SK-N-SH (cell line): ENCODE results near the gene CEACAM7. TPM values are rescaled to one million over a fixed set of nuclear protein-coding genes. Genes with fewer than 3 reads are reported as not detected.

Experiments
- CTCF ChIA-PET: fragments of 300-600, 350-600 bp; formaldehyde crosslinking; extraction: SDS; loops from one replicate; lab custom pipeline; 2021; lab: Yijun Ruan, JAX
- POLR2A ChIA-PET: fragments of 350-600 bp; sonication (Branson Sonifier 250); formaldehyde crosslinking; extraction: SDS; loops from one replicate; lab custom pipeline; 2020; ENCODE audit warnings: antibody characterized with exemption, inconsistent platforms; lab: Yijun Ruan, JAX
- DNase-seq: peaks from one replicate; pipeline ENCODE4 v3.0.0; 2012
- H2AFZ ChIP-seq: fragments of 200-600 bp; sonication (generic); 2 replicates; pipeline ENCODE4 v1.8.1; 2016; ENCODE audit warnings: antibody characterized with exemption, mild to moderate bottlenecking, low read depth
- H3F3A ChIP-seq: fragments of 200-600 bp; sonication (generic); replicated peaks from 2 replicates; pipeline ENCODE3; 2016; ENCODE audit warnings: antibody characterized with exemption, mild to moderate bottlenecking; ENCODE audit not compliant: insufficient read depth
- H3K27ac ChIP-seq, 2 experiments: fragments of 200-500 bp in 1 of 2; fragments of 200-600 bp in 1 of 2; sonication (Bioruptor generic) in 1 of 2; sonication (generic), shearing (Covaris generic) in 1 of 2; 2 replicates each; pipeline versions ENCODE4 v1.5.1 to v1.6.1; 2014 to 2016; ENCODE audit warnings: low read depth in 2 of 2, inconsistent platforms in 1 of 2, low read length in 1 of 2, mild to moderate bottlenecking in 1 of 2, mixed read lengths in 1 of 2
- H3K27me3 ChIP-seq: fragments of 200-600 bp; sonication (generic), shearing (Covaris generic); 2 replicates; pipeline ENCODE4 v1.6.1; 2016; ENCODE audit warnings: mixed run types; ENCODE audit not compliant: insufficient read depth
- H3K36me3 ChIP-seq, 2 experiments: fragments of 200-500 bp in 1 of 2; fragments of 200-600 bp in 1 of 2; sonication (Bioruptor generic) in 1 of 2; sonication (generic) in 1 of 2; replicated peaks in 1 of 2; 2 replicates each; pipeline versions ENCODE3 to v1.5.1; 2014 to 2016; ENCODE audit warnings: low read length in 1 of 2, mild to moderate bottlenecking in 1 of 2; ENCODE audit not compliant: insufficient read depth in 2 of 2, control insufficient read depth in 1 of 2
- H3K4me1 ChIP-seq, 2 experiments: fragments of 200-500 bp in 1 of 2; fragments of 200-600 bp in 1 of 2; sonication (Bioruptor generic) in 1 of 2; sonication (generic), shearing (Covaris generic) in 1 of 2; 2 replicates each; pipeline versions ENCODE4 v1.5.1 to v1.6.1; 2014 to 2016; ENCODE audit warnings: low read depth in 1 of 2, low read length in 1 of 2, mixed run types in 1 of 2; ENCODE audit not compliant: insufficient read depth in 2 of 2, control insufficient read depth in 1 of 2
- H3K4me2 ChIP-seq: fragments of 200-600 bp; sonication (generic), shearing (Covaris generic); 2 replicates; pipeline ENCODE4 v1.6.1; 2017; ENCODE audit warnings: mixed run types
- H3K4me3 ChIP-seq, 2 experiments: fragments of 200-500 bp in 1 of 2; fragments of 200-600 bp in 1 of 2; sonication (Bioruptor generic) in 1 of 2; sonication (generic), shearing (Covaris generic) in 1 of 2; 2 replicates each; pipeline versions ENCODE4 v1.5.1 to v1.8.1; 2014 to 2016; ENCODE audit warnings: low read depth in 2 of 2, inconsistent platforms in 1 of 2, low read length in 1 of 2, mild to moderate bottlenecking in 1 of 2, mixed read lengths in 1 of 2, moderate library complexity in 1 of 2
- H3K79me2 ChIP-seq: fragments of 200-600 bp; sonication (generic); 2 replicates; pipeline ENCODE4 v1.8.1; 2017; ENCODE audit warnings: mild to moderate bottlenecking; ENCODE audit not compliant: insufficient read depth
- H3K9ac ChIP-seq: fragments of 200-600 bp; sonication (generic); 2 replicates; pipeline ENCODE4 v1.6.1; 2017; ENCODE audit warnings: mixed run types
- H3K9me2 ChIP-seq: fragments of 200-600 bp; sonication (generic); 2 replicates; pipeline ENCODE4 v1.6.1; 2017; ENCODE audit warnings: mixed run types
- H3K9me3 ChIP-seq: fragments of 200-600 bp; sonication (generic); 2 replicates; pipeline ENCODE4 v1.6.1; 2017; ENCODE audit warnings: mixed run types, mild to moderate bottlenecking, moderate library complexity
- H4K20me1 ChIP-seq: fragments of 200-600 bp; sonication (generic); 2 replicates; pipeline ENCODE4 v1.6.1; 2017; ENCODE audit warnings: mild to moderate bottlenecking, mixed run types; ENCODE audit not compliant: insufficient read depth
- CHD2 ChIP-seq: fragments of 150-350 bp; IDR thresholded peaks from 2 replicates; pipeline ENCODE4 v1.6.1; 2018; ENCODE audit warnings: low read length; ENCODE audit not compliant: partially characterized antibody
- CTCF ChIP-seq: fragments of 200-600 bp; sonication (generic); IDR thresholded peaks from 2 replicates; pipeline ENCODE4 v1.6.1; 2017; ENCODE audit warnings: antibody characterized with exemption, mild to moderate bottlenecking, moderate library complexity
- EZH2phosphoT487 ChIP-seq: fragments of 200-600 bp; sonication (generic); IDR thresholded peaks from 2 replicates; pipeline ENCODE4 v1.6.1; 2017; ENCODE audit warnings: low read depth, mixed run types, mild to moderate bottlenecking, antibody characterized with exemption, moderate library complexity, borderline replicate concordance
- FOSL2 ChIP-seq: IDR thresholded peaks from 2 replicates; pipeline ENCODE4 v1.4.0; 2012; ENCODE audit warnings: low read depth, mild to moderate bottlenecking, moderate library complexity, borderline replicate concordance
- GATA2 ChIP-seq: sonication (generic); formaldehyde crosslinking; IDR thresholded peaks from 2 replicates; pipeline ENCODE4 v1.5.0; 2020; ENCODE audit warnings: mild to moderate bottlenecking, missing genetic modification reagents
- MAX ChIP-seq: IDR thresholded peaks from 2 replicates; pipeline ENCODE4 v1.4.0; 2012; ENCODE audit warnings: low read depth
- MEF2A ChIP-seq: IDR thresholded peaks from 2 replicates; pipeline ENCODE4 v1.4.0; 2012; ENCODE audit warnings: low read depth, borderline replicate concordance
- MXI1 ChIP-seq: IDR thresholded peaks from 2 replicates; pipeline ENCODE4 v1.6.1; 2012; ENCODE audit warnings: mild to moderate bottlenecking, low read depth, low read length, improper control_type of control experiment
- NFIC ChIP-seq: IDR thresholded peaks from 2 replicates; pipeline ENCODE4 v1.4.0; 2012; ENCODE audit warnings: borderline replicate concordance
- POLR2AphosphoS5 ChIP-seq: IDR thresholded peaks from 2 replicates; pipeline ENCODE4 v1.6.1; 2012; ENCODE audit warnings: low read depth, low read length
- RAD21 ChIP-seq: IDR thresholded peaks from 2 replicates; pipeline ENCODE4 v1.6.1; 2012; ENCODE audit warnings: mild to moderate bottlenecking, low read length
- RCOR1 ChIP-seq: fragments of 150-350 bp; IDR thresholded peaks from 2 replicates; pipeline ENCODE4 v1.6.1; 2017; ENCODE audit warnings: antibody characterized with exemption, low read length
- SIN3A ChIP-seq: IDR thresholded peaks from 2 replicates; pipeline ENCODE4 v1.6.1; 2012; ENCODE audit warnings: low read depth, mild to moderate bottlenecking, low read length, moderate library complexity, borderline replicate concordance
- SMC3 ChIP-seq: IDR thresholded peaks from 2 replicates; pipeline ENCODE4 v1.6.1; 2012; ENCODE audit warnings: low read depth, low read length, improper control_type of control experiment
- TAF1 ChIP-seq: IDR thresholded peaks from 2 replicates; pipeline ENCODE4 v1.6.1; 2012; ENCODE audit warnings: low read depth, mild to moderate bottlenecking, low read length, moderate library complexity, borderline replicate concordance
- TCF12 ChIP-seq: IDR thresholded peaks from 2 replicates; pipeline ENCODE4 v1.4.0; 2012
- USF1 ChIP-seq: IDR thresholded peaks from 2 replicates; pipeline ENCODE4 v1.4.0; 2012; ENCODE audit warnings: low read depth, borderline replicate concordance
- WGBS: methylation state at CpG from one replicate; pipeline ENCODE4 v1.1.6; 2017; ENCODE audit warnings: low lambda C conversion rate; 5-methylcytosine and 5-hydroxymethylcytosine counted together
- polyA plus RNA-seq, 3 experiments: library from polyadenylated mRNA; depleted of rRNA; stranded (reverse); fragments of >200 nt; gene quantifications; 2 replicates each; pipeline ENCODE4 v1.2.3, GENCODE V29; 2012
- TF ChIP-seq, protein P1 (sequence below): IDR thresholded peaks from 2 replicates; pipeline ENCODE4; 2012

CEACAM7 gene
- polyA plus RNA-seq, 1 of the 3 experiments (the other 2 are of a cell fraction) = not detected

GRCh38 chr19:41641879-41642485 is 46.1 kb downstream of the CEACAM7 start:
- Histone ChIP-seq H2AFZ (no peak overlapping the region), H3K4me2 (no peak overlapping the region)
- POLR2A ChIA-PET = no interaction called here

GRCh38 chr19:41638641-41639081 is 49.4 kb downstream of the CEACAM7 start:
- 1% methylated on average over 6 of the region's 6 CpGs for WGBS
- H3K36me3 ChIP-seq = no peaks in the 10 kb centered on the region
- CTCF ChIA-PET = interaction anchor here (0.9 to 1.5 kb wide), 3 partner anchors 9 to 53 kb away, joined by 3 to 4 read pairs (median 3); no protein-coding TSS in a partner anchor
- H3K27me3 ChIP-seq = no peaks in the 10 kb centered on the region; the same call in 1 of the 2 replicates
- no peak overlapping the region for H3K9ac ChIP-seq
- no peak overlapping the region for H3K4me2 ChIP-seq
- no peaks in the 10 kb centered on the region for H3K9me3 ChIP-seq
- H3K27ac ChIP-seq = no peak overlapping the region
- H4K20me1 ChIP-seq = no peaks in the 10 kb centered on the region
- no peaks in the 10 kb centered on the region for H3K4me1 ChIP-seq
- no peak overlapping the region for H3K4me3 ChIP-seq
- H3F3A ChIP-seq = no peaks in the 10 kb centered on the region
- H3K9me2 ChIP-seq = no peaks in the 10 kb centered on the region
- H3K79me2 ChIP-seq = no peaks in the 10 kb centered on the region
- no peak for DNase-seq
- no peak overlapping the region for H2AFZ ChIP-seq
- POLR2A ChIA-PET = no interaction called here
- TF ChIP-seq TAF1 = no peak
- TF ChIP-seq SIN3A = no peak
- TF ChIP-seq USF1 = no peak
- TF ChIP-seq EZH2phosphoT487 = no peak
- TF ChIP-seq MAX = no peak
- TF ChIP-seq RCOR1 = no peak
- TF ChIP-seq, protein P1, sequence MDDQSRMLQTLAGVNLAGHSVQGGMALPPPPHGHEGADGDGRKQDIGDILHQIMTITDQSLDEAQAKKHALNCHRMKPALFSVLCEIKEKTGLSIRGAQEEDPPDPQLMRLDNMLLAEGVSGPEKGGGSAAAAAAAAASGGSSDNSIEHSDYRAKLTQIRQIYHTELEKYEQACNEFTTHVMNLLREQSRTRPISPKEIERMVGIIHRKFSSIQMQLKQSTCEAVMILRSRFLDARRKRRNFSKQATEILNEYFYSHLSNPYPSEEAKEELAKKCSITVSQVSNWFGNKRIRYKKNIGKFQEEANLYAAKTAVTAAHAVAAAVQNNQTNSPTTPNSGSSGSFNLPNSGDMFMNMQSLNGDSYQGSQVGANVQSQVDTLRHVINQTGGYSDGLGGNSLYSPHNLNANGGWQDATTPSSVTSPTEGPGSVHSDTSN = no peak
- TF ChIP-seq CHD2 = no peak
- TF ChIP-seq POLR2AphosphoS5 = no peak
- TF ChIP-seq FOSL2 = no peak
- TF ChIP-seq MXI1 = no peak
- no peak for TF ChIP-seq MEF2A
- TF ChIP-seq TCF12 = no peak
- no peak for TF ChIP-seq NFIC
- no peak for TF ChIP-seq GATA2 (CRISPR knock-in tag)

More at GRCh38 chr19:41641879-41642485, 46.1 kb downstream of the CEACAM7 start:
- Histone ChIP-seq H3K4me3 (peak overlapping the region in 1 of 2 experiments; percentile 22; a peak in 1 of 4 replicates), H3K9ac (no peak overlapping the region), H3K79me2 (no peaks in the 10 kb centered on the region), H3K9me2 (no peaks in the 10 kb centered on the region), H3K9me3 (no peaks in the 10 kb centered on the region), H3K4me1 (no peaks in the 10 kb centered on the region), H3K27ac (no peak overlapping the region), H3F3A (no peaks in the 10 kb centered on the region), H3K27me3 (no peaks in the 10 kb centered on the region; the same call in 1 of the 2 replicates), H4K20me1 (no peaks in the 10 kb centered on the region), H3K36me3 (no peaks in the 10 kb centered on the region)
- TF ChIP-seq CTCF (peak; percentile 92), SMC3 (peak; percentile 48), FOSL2 (no peak), RAD21 (peak; percentile 68)
- TF ChIP-seq, protein P1 = no peak
- 0% methylated on average over 6 of the region's 6 CpGs for WGBS
- peak; percentile 78 for DNase-seq
- CTCF ChIA-PET = interaction anchor here (0.6 to 3.4 kb wide), 36 partner anchors 8 to 721 kb away, joined by 3 to 21 read pairs (median 5); partner anchors contain the start of gene CEACAM7
